Measurements from ENCODE around the gene GABRB1. TPM values are rescaled to one million over a fixed set of nuclear protein-coding genes. Genes with fewer than 3 reads are reported as not detected.

GABRB1 gene
- total and polyA plus RNA-seq, 2 experiments from 2014 or later, result not detected

- in situ Hi-C loops (cut with MboI), result no loop called here
- H3F3A ChIP-seq (ENCODE audit: insufficient read depth), result no peaks in the 10 kb centered on the region
- WGBS, 2 experiments (ENCODE audit: low coverage in 1 of 2, low lambda C conversion rate in 2 of 2, missing lambda C conversion rate in 2 of 2), result 51 to 52% methylated on average over 4 of the region's 4 CpGs
These were observed 14.3 kb upstream of the GABRB1 start for GRCh38 chr4:47017081-47017480.

DNA sequence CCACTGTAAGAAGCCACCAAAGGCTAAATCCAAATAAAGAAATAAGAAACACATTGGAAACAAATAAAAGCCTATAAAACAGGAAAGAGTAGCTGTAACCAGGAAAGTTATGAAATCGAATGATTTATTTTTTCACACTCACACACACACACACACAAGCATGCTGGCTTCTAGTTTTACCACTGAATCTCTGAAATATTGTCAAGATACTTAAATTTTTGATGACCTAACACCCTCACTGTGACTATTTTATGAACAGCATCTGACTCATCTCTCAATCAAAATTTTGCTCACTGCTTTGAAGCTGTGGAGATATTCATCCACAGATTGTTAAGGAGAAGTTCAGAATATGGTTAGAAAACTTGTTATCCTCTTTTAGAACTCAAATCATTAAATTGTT, 13.9 kb upstream of the GABRB1 start:
- TF ChIP-seq EZH2 (IDR thresholded peaks at IDR 0.05; ENCODE audit: insufficient read depth, poor library complexity, severe bottlenecking) (no peak), EZH2phosphoT487 (IDR thresholded peaks at IDR 0.05; ENCODE audit: insufficient read depth, low read depth) (no peak)
- H3K27ac ChIP-seq, result no peak overlapping the region

More at GRCh38 chr4:47017081-47017480, 14.3 kb upstream of the GABRB1 start:
- H4K20me1 ChIP-seq (ENCODE audit: insufficient read depth), result no peaks in the 10 kb centered on the region
- H3K9me2 ChIP-seq (ENCODE audit: insufficient read depth), result no peaks in the 10 kb centered on the region
- no peak for DNase-seq
- TF ChIP-seq EZH2phosphoT487 (IDR thresholded peaks at IDR 0.05; ENCODE audit: insufficient read depth, low read depth) (no peak), EZH2 (IDR thresholded peaks at IDR 0.05; ENCODE audit: insufficient read depth, poor library complexity, severe bottlenecking) (no peak)
- H3K27ac ChIP-seq, result no peak overlapping the region
- H3K4me2 ChIP-seq (ENCODE audit: unreplicated experiment), result no peak overlapping the region
- H3K4me1 ChIP-seq (ENCODE audit: insufficient read depth), result no peaks in the 10 kb centered on the region
- no peak overlapping the region for H3K9ac ChIP-seq
- H3K79me2 ChIP-seq (ENCODE audit: insufficient read depth), result no peaks in the 10 kb centered on the region
- H3K36me3 ChIP-seq (ENCODE audit: low read depth), result no peaks in the 10 kb centered on the region
- H3K9me3 ChIP-seq (ENCODE audit: low read depth), result no peaks in the 10 kb centered on the region
- H3K27me3 ChIP-seq (replicated peaks; ENCODE audit: insufficient read depth), result no peaks in the 10 kb centered on the region
- no peak overlapping the region for H3K4me3 ChIP-seq
- H2AFZ ChIP-seq, result no peak overlapping the region

DNA sequence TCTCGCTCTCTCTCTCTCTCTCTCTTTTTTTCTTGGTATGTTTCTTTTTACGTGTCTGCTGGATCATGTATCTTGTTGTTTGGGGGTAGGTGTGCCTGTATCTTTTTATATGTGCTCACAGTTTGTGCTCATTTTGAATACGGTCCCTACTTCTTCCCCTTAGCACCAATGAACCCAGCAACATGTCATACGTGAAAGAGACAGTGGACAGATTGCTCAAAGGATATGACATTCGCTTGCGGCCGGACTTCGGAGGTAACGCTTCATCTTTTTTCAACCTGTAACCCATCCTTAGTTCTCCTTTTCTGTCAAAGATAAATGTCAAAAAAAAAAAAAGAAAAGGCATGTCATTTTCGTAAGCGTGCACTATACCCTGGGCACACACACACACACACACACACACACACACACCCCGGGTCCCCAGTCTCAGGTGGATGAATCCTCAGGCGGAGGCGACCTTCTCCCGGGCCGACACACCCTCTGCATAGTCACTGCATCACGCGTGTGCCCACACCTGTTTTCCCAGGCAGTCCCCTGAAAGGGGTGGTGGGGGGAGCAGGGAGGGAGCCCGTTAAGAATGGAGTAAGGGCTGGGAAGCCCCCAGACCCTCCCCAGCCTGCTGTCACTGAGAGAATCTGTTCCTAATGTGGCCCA, 511 bp downstream of the GABRB1 start:
- in situ Hi-C loops (cut with MboI), result no loop called here
- Histone ChIP-seq H3K9me2 (ENCODE audit: insufficient read depth) (no peaks in the 10 kb centered on the region), H3K4me1 (ENCODE audit: insufficient read depth) (no peaks in the 10 kb centered on the region), H3K4me2 (ENCODE audit: unreplicated experiment) (peak overlapping the region; percentile 51), H4K20me1 (ENCODE audit: insufficient read depth) (no peaks in the 10 kb centered on the region), H3K27ac (no peak overlapping the region), H3K4me3 (peak overlapping the region; percentile 48), H3K79me2 (ENCODE audit: insufficient read depth) (no peaks in the 10 kb centered on the region), H3K27me3 (replicated peaks; ENCODE audit: insufficient read depth) (peaks cover 14% of the 10 kb centered on the region; the same call in 1 of the 2 replicates), H3K36me3 (ENCODE audit: low read depth) (no peaks in the 10 kb centered on the region), H3F3A (ENCODE audit: insufficient read depth) (no peaks in the 10 kb centered on the region), H3K9ac (no peak overlapping the region), H2AFZ (peak overlapping the region; percentile 49; the same call in 1 of the 2 replicates), H3K9me3 (ENCODE audit: low read depth) (no peaks in the 10 kb centered on the region)
- no peak for TF ChIP-seq EZH2phosphoT487 (IDR thresholded peaks at IDR 0.05; ENCODE audit: insufficient read depth, low read depth)
- no peak for TF ChIP-seq EZH2 (IDR thresholded peaks at IDR 0.05; ENCODE audit: insufficient read depth, poor library complexity, severe bottlenecking)
- 3 to 6% methylated on average over 18 to 19 of the region's 19 CpGs for WGBS, 2 experiments (ENCODE audit: low coverage in 1 of 2, low lambda C conversion rate in 2 of 2, missing lambda C conversion rate in 2 of 2)
- no peak for DNase-seq

More for the DNA sequence above, 13.9 kb upstream of the GABRB1 start:
- no peaks in the 10 kb centered on the region for H3K4me1 ChIP-seq (ENCODE audit: insufficient read depth)
- H3K9ac ChIP-seq, result no peak overlapping the region
- no peak overlapping the region for H3K4me2 ChIP-seq (ENCODE audit: unreplicated experiment)
- in situ Hi-C loops (cut with MboI), result no loop called here
- no peaks in the 10 kb centered on the region for H4K20me1 ChIP-seq (ENCODE audit: insufficient read depth)
- H3K9me3 ChIP-seq (ENCODE audit: low read depth), result no peaks in the 10 kb centered on the region
- no peaks in the 10 kb centered on the region for H3K36me3 ChIP-seq (ENCODE audit: low read depth)
- 2 to 4% methylated on average over 1 of the region's 1 CpG for WGBS, 2 experiments (ENCODE audit: low coverage in 1 of 2, low lambda C conversion rate in 2 of 2, missing lambda C conversion rate in 2 of 2)
- H3F3A ChIP-seq (ENCODE audit: insufficient read depth), result no peaks in the 10 kb centered on the region
- DNase-seq, result no peak
- no peak overlapping the region for H3K4me3 ChIP-seq
- no peaks in the 10 kb centered on the region for H3K27me3 ChIP-seq (replicated peaks; ENCODE audit: insufficient read depth)
- no peaks in the 10 kb centered on the region for H3K9me2 ChIP-seq (ENCODE audit: insufficient read depth)
- H2AFZ ChIP-seq, result no peak overlapping the region
- H3K79me2 ChIP-seq (ENCODE audit: insufficient read depth), result no peaks in the 10 kb centered on the region

GRCh38 chr4:47032405-47033106, 1.2 kb downstream of the GABRB1 start:
- TF ChIP-seq EZH2 (IDR thresholded peaks at IDR 0.05; ENCODE audit: insufficient read depth, poor library complexity, severe bottlenecking), result no peak
- TF ChIP-seq EZH2phosphoT487 (IDR thresholded peaks at IDR 0.05; ENCODE audit: insufficient read depth, low read depth), result no peak
- H2AFZ ChIP-seq, result peak overlapping the region; percentile 49; the same call in 1 of the 2 replicates
- no peaks in the 10 kb centered on the region for H3K4me1 ChIP-seq (ENCODE audit: insufficient read depth)
- H3K9me3 ChIP-seq (ENCODE audit: low read depth), result no peaks in the 10 kb centered on the region
- H3K36me3 ChIP-seq (ENCODE audit: low read depth), result no peaks in the 10 kb centered on the region
- H3K27ac ChIP-seq, result no peak overlapping the region
- no peaks in the 10 kb centered on the region for H3K79me2 ChIP-seq (ENCODE audit: insufficient read depth)
- H3K4me3 ChIP-seq, result peak overlapping the region; percentile 48
- H3F3A ChIP-seq (ENCODE audit: insufficient read depth), result no peaks in the 10 kb centered on the region
- no peaks in the 10 kb centered on the region for H3K9me2 ChIP-seq (ENCODE audit: insufficient read depth)
- in situ Hi-C loops (cut with MboI), result no loop called here
- peaks cover 14% of the 10 kb centered on the region; the same call in 1 of the 2 replicates for H3K27me3 ChIP-seq (replicated peaks; ENCODE audit: insufficient read depth)
- peak overlapping the region; percentile 51 for H3K4me2 ChIP-seq (ENCODE audit: unreplicated experiment)
- WGBS, 2 experiments (ENCODE audit: low coverage in 1 of 2, low lambda C conversion rate in 2 of 2, missing lambda C conversion rate in 2 of 2), result 3 to 4% methylated on average over 46 to 47 of the region's 47 CpGs
- peak; percentile 39 for DNase-seq
- H4K20me1 ChIP-seq (ENCODE audit: insufficient read depth), result no peaks in the 10 kb centered on the region
- H3K9ac ChIP-seq, result no peak overlapping the region
